Fibroblast of skin of abdomen (primary cell): ENCODE results near the gene PTPRE. TPM values are rescaled to one million over a fixed set of nuclear protein-coding genes. Genes with fewer than 3 reads are reported as not detected.
A peak's percentile ranks its signal among the peaks of the same experiment; 100 is the strongest.

Experiments
- DNase-seq: peaks from one replicate; pipeline ENCODE4 v3.0.0-alpha.2; 2013
- polyA plus RNA-seq, 2 experiments: library from polyadenylated mRNA; unstranded; fragments of 120-200 nt; gene quantifications; one replicate each; pipeline ENCODE4 v1.2.1, GENCODE V29; 2013; ENCODE audit not compliant: insufficient read length in 2 of 2

PTPRE gene
- 0.19 TPM for polyA plus RNA-seq (2013, experiment 1 of 2; ENCODE audit: insufficient read length)
- polyA plus RNA-seq (2013, experiment 2 of 2; ENCODE audit: insufficient read length) = 0.12 TPM

GRCh38 chr10:127906548-127907377, at the start of gene PTPRE:
PTPRE (plus strand) TSS chr10:127907103; CDS start chr10:128040882, 133,779 bp downstream.
- peak; percentile 38 for DNase-seq

- no peak for DNase-seq
Observed at GRCh38 chr10:127860592-127860991, 46.3 kb upstream of the PTPRE start.

DNA sequence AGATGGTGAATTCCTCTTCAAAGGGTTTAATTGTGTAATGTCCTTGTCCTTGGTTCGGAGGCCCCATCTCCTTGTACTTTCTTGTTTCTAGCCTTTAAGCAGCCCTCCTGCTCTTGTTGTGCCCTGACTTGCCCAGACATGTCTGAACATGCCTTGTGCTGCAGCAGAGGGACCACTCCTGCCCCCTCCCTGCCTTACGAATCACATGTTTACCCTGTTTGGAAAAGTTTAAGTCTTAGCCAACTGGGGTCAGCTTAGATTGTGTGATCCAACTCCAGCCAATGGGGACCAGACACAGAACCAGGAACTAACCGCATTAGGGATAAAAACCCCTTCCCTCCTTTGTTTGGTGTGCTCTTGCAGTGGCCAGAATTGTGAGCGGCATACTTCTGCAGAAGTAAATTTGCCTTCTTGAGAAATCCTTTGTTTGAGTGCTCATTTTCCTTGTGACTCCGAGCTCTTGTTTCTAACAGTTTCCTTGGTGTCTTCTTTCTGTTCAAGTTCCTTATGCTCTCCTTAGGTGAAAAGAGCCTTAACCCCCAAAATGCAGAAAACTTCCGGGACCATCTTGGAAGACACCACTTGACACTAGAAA, 43.6 kb upstream of the PTPRE start:
- DNase-seq = no peak

DNA sequence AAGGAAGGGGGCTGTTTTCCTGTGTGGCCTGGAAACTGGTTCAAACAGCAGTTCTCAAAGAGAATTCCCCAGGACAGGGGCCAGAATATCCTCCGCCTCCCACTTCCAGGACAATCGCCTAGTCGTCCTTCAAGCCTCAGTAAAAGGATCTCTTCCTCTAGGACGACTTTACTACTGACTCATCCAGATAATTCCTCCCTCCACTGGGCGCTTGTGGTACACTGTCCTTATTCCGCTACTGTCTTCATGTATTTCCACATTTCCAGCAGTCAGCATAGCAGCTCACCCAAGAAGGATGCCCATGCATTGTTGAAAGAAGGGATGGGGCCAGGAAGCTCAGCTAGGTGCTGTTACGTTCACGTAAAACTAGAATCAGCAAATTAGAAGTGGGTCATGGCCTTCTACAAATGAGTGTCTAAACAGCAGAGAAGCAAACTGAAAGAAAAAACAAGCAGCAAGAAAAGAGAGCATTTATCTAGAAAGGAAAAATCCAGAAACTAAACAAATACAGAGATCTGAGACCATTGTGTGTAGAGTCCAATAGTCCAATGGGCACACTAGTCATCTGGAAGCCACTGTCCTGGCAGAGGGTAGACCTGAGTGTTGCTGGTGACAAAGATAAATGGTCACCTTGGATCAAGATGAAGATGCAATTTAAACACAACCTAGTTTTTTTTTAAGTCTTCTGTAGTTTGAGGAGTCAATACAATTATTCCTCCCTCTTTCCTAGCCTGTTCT, 40.5 kb upstream of the PTPRE start:
- DNase-seq = no peak

- no peak for DNase-seq
Observed at GRCh38 chr10:127867805-127868204, 39.1 kb upstream of the PTPRE start.

GRCh38 chr10:127869329-127869728, 37.6 kb upstream of the PTPRE start:
- DNase-seq = no peak

DNA sequence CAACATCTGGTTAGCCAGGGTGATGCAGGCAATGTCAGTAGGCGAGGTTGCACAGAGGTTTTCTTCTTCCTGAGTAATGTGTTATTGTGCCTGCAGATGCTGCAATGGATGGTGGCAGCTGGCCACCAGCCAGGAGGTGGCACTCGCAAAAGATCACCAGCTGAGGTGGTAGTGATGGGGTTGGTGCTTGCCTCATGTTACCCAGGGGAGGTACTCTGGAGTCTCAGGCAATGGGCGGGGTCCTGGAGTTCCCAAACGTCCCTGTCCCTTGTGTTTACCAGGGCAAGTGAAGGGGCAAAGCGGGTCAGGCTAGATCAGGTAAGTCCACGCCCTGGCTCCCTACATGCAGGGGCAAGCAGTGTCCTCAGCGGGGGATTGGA, 35.3 kb upstream of the PTPRE start:
- no peak for DNase-seq

DNA sequence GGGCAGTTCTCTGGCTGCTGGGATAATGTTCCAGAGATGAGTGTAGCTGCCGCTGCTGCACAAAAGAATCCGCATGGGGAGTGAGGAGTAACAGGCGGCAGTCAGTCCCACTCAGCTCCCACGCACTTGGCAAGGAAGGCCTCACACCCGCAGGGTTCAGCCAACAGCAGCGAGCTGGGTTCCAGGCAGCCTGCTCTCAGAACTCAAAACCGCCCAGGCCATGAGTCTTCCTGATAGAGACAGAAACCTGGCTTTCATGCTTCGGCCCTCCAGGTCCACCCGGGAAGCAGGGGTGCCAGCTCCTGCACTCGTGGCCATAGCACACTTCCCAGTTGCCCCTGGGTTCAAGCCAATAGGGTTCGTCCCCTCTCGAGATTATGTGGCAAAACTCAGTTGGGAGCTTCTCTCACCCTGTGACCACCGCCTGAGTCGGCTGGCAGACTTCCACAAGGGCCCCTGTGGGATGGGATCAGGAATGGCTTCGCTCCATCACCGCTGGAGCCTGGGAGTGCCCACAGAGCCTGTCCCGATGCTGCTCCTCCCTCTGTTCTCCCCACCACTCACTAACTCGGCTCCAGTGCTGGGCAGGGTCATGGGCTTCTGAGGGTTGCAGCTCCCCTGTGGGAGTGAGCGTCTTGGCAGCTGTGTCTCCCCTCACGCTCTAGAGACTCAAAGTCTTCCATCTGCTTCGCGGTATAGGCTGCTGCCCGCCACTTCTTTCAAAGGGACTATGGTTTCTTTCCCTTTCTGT, 34.7 kb upstream of the PTPRE start:
- DNase-seq = no peak

DNA sequence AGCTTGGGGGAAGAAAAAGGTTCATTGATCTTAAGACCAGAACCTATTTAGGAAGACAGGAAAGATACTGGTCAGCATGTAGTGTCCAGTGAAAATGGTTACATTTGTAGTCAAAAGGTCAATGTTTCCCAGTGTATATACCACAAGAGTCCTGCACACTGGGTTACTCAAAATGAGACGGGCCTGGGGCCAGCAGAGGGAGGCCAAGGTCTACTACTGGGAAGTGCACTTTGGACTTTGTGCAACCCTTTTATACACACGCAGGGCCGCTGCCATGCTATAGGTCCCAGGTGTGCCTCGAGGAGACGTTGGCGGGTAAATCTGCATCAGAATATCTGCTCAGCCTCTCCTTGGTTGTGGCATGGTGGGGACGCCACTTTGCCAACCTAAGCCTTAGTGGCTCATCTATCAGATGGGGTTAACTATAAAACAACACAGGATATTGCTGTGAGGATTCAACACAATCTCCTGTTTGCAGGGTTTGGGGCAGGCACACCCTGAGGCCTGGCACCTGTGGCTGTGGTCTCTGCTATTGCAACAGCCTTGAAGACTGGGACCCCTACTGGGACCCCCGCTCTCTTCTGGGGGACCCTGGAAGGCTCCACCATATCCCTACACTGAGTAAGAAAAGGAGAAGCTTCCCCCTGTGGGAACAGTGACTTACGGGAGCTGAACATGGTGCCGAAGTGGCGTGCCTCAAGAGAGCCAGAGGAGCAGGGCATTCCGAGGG, 33.9 kb upstream of the PTPRE start:
- no peak for DNase-seq

GRCh38 chr10:127873901-127874470, 32.9 kb upstream of the PTPRE start:
- no peak for DNase-seq

GRCh38 chr10:127874671-127875448, 32.0 kb upstream of the PTPRE start:
- DNase-seq = no peak

GRCh38 chr10:127875449-127875765, 31.5 kb upstream of the PTPRE start:
- no peak for DNase-seq

DNA sequence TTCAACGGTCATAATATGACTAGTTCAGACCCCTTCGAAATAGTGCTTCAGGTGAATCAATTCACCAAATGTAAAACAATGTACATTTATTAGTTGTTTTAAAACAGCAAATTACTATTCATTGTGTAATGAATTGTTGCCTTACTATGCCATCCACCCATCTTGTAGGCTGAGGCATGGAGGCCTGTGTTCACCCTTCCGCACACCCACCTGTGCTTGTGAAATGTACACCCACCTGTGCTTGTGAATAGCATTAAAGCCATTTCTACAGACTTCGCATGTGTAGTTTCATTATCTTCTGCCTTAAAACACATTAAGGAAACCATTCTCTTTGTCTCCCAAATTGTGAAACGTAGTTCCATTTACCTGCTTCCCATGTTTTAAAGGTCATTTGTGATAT, 31.0 kb upstream of the PTPRE start:
- no peak for DNase-seq

GRCh38 chr10:127877116-127877515, 29.8 kb upstream of the PTPRE start:
- no peak for DNase-seq

DNA sequence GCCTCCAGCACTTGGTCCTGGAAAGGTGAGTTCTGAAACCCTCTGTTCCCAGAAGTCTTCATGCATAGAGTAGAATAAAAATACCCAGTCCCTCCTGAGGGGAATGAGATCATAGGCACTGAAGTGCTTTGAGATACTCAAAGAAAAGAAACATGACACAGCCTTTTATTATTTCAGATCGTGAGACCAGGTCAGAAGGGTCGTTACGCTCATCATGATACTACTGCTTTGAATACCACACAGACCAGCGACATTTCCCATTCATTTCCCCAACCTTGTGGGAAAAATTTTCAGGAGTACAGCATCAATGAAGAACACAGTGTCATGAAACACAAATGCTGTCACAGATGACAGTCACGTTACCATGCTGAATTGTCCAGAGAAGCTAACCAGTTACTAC, 29.2 kb upstream of the PTPRE start:
- no peak for DNase-seq

- DNase-seq = no peak
Observed at GRCh38 chr10:127878475-127879055, 28.3 kb upstream of the PTPRE start.

GRCh38 chr10:127880557-127880956, 26.3 kb upstream of the PTPRE start:
- DNase-seq = no peak

GRCh38 chr10:127881262-127881661, 25.6 kb upstream of the PTPRE start:
- no peak for DNase-seq

DNA sequence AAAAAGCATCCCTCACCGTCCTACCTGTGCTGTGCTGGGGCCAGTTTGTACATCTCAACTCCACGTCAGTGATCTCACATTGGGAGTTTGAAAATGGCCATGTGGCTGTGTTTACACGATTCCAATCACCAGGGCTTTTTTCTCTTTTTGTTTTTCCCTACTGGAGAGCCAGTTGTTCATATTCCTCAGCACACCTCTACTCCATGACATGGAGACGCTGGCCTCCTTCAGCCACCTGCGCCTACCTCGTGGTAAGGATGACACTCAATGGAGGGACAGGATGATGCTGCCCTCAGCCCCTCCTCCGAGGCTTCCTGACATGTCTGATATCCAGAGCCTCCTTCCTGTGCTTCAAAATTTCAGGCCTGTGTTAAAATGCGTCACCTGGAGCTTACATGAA, 24.5 kb upstream of the PTPRE start:
- no peak for DNase-seq

DNA sequence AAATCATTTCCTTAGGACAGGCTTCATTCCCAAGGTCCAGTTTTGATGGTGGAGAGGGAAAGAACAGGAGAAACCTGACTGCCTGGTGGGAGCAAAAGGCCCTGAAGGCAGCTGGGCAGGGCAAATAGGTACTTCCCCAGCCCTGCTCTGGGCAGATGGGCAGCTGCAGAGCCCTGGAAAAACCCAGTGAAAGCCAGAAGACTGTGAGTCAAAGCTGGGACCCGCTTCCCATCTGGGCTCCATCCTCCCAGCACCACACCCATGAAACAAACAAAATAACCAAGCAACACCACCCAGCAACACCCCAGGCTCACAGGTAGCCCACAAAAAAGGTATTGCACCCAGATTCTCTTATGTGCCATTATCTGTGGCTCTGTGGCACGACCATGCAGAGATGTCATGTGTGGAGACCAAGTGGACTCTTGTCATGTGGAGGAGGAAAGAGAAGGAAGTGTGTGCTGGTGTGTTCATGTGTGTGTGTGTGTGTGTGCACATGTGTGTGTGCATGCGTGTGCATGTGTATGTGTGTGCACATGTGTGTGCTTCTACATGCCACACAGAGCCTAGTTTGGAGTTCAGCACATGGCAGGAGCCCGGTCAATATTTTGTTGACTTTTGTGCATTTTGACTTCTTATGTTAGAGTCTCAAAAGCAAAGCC, 24.0 kb upstream of the PTPRE start:
- DNase-seq = no peak
